ENCODE data around the gene C2orf42. TPM values are rescaled to one million over a fixed set of nuclear protein-coding genes. Genes with fewer than 3 reads are reported as not detected.
A peak's percentile ranks its signal among the peaks of the same experiment; 100 is the strongest.

Gene C2orf42
- total RNA-seq, 3 donors from 2014 or later (not counting 1 experiment from before 2014, with no cell fraction given): 22.7 to 31.5 (median 25.7) TPM

DNA sequence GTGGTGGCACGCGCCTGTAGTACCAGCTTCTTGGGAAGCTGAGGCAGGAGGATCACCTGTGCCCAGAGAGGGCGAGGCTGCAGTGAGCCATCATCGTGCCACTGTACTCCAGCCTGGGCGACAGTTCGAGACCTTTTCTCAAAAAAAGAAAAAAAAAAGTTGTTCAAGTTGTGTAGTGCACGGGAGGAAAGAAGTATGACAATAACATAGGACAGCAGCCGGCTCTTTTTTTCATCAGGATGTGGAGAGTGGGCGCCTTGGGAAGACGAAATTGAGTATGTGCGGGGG is 67.0 kb downstream of the C2orf42 start:
- WGBS (ENCODE audit: insufficient coverage): 17% methylated on average over 11 of the region's 11 CpGs
- H3K4me3 ChIP-seq (ENCODE audit: low read length): peak overlapping the region; percentile 62
- H3K27me3 ChIP-seq (ENCODE audit: control insufficient read depth, insufficient read depth, low read length): no peaks in the 10 kb centered on the region
- no peaks in the 10 kb centered on the region for H3K9me3 ChIP-seq (ENCODE audit: control insufficient read depth, insufficient read depth, low read length)
- H3K27me3 Mint-ChIP-seq (ENCODE audit: low read depth in 2 of 2): no peaks in the 10 kb centered on the region
- no peak for DNase-seq
- H3K9me3 Mint-ChIP-seq: no peaks in the 10 kb centered on the region
- no peaks in the 10 kb centered on the region for H3K36me3 ChIP-seq (ENCODE audit: control insufficient read depth, insufficient read depth, low read length)
- ATAC-seq: no peak
- H3K36me3 Mint-ChIP-seq: no peaks in the 10 kb centered on the region
- peaks cover 71 to 82% of the 10 kb centered on the region in 2 donors for H3K4me1 Mint-ChIP-seq
- peaks cover 63% of the 10 kb centered on the region for H3K4me1 ChIP-seq (ENCODE audit: control insufficient read depth, insufficient read depth, low read length)
- peak overlapping the region; percentile 96 to 98 for H3K27ac Mint-ChIP-seq
- TF ChIP-seq, protein P1, sequence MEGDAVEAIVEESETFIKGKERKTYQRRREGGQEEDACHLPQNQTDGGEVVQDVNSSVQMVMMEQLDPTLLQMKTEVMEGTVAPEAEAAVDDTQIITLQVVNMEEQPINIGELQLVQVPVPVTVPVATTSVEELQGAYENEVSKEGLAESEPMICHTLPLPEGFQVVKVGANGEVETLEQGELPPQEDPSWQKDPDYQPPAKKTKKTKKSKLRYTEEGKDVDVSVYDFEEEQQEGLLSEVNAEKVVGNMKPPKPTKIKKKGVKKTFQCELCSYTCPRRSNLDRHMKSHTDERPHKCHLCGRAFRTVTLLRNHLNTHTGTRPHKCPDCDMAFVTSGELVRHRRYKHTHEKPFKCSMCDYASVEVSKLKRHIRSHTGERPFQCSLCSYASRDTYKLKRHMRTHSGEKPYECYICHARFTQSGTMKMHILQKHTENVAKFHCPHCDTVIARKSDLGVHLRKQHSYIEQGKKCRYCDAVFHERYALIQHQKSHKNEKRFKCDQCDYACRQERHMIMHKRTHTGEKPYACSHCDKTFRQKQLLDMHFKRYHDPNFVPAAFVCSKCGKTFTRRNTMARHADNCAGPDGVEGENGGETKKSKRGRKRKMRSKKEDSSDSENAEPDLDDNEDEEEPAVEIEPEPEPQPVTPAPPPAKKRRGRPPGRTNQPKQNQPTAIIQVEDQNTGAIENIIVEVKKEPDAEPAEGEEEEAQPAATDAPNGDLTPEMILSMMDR (IDR thresholded peaks at IDR 0.05): no peak
- intact Hi-C loops (cut with micrococcal nuclease): loop anchor here (1.0 kb wide), 2 partner anchors 9 to 18 kb away; no protein-coding TSS in a partner anchor
- H3K27ac ChIP-seq (ENCODE audit: low read length): peak overlapping the region; percentile 100
- H3K4me3 Mint-ChIP-seq: peak overlapping the region; percentile 94

DNA sequence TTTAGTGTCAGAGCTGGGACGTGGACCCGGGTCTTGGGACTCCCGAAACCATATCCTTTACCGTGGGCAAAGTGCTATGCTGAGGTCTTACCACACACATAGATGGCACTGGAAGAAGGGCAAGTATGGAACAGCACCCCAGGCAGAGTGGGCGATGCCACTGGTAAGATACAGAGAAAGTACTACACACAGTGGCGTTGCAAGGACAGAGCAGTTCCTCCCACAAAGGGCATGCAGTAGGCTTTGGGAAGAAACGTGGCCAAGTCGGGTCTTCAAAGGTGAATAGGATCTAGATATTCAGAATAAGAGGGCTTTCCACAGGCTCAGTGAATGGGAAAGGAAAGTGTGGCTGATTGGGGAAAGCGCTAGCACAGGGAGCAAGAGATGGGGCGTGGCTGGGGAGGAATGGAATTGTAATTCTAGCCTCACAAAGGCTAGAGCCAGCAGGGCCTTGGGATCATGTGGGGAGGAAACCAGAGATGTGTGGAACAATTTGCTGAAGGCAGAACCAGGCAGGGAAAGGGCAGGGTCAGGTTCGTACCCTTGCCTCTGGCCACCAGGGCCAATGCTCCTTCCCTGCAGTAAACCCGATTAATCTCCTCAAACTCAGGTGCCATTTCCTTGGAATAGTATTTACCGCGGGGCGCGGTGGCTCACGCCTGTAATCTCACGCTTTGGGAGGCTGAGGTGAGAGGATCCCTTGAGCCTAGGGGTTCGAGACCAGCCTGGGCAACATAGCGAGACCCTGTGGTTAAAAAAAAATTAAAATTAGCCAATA is 67.6 kb downstream of the C2orf42 start:
- intact Hi-C loops (cut with micrococcal nuclease): no loop called here
- H3K27ac ChIP-seq (ENCODE audit: low read length): peak overlapping the region; percentile 100
- 62% methylated on average over 20 of the region's 20 CpGs for WGBS (ENCODE audit: insufficient coverage)
- no peaks in the 10 kb centered on the region for H3K36me3 ChIP-seq (ENCODE audit: control insufficient read depth, insufficient read depth, low read length)
- H3K9me3 ChIP-seq (ENCODE audit: control insufficient read depth, insufficient read depth, low read length): no peaks in the 10 kb centered on the region
- TF ChIP-seq, protein P1 (IDR thresholded peaks at IDR 0.05): no peak
- Mint-ChIP-seq H3K27me3 (ENCODE audit: low read depth in 2 of 2) (no peaks in the 10 kb centered on the region), H3K27ac (peak overlapping the region; percentile 96 to 98), H3K4me1 (peaks cover 72 to 84% of the 10 kb centered on the region in 2 donors), H3K4me3 (peak overlapping the region; percentile 94), H3K9me3 (no peaks in the 10 kb centered on the region), H3K36me3 (no peaks in the 10 kb centered on the region)
- H3K27me3 ChIP-seq (ENCODE audit: control insufficient read depth, insufficient read depth, low read length): no peaks in the 10 kb centered on the region
- ATAC-seq (no peak), DNase-seq (peak in 1 of 2 donors; percentile 53)
- peaks cover 61% of the 10 kb centered on the region for H3K4me1 ChIP-seq (ENCODE audit: control insufficient read depth, insufficient read depth, low read length)
- peak overlapping the region; percentile 62 for H3K4me3 ChIP-seq (ENCODE audit: low read length)

DNA sequence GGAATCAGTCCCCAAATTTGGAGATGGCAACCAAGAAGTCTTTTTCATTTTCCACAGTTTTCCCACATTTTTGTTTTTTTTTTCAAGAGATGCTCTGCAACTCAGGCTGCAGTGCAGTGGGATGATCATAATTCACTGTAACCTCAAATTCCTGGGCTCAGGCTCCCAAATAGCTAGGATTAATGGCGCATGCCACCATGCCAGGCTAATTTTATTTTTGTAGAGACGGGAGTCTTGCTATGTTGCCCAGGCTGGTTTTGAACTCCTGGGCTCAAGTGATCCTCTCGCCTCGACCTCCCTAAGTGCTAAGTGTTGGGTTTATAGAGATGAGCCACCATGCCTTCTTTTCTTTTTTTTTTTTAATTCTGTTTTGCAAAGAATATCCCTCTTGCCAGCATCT is 68.3 kb downstream of the C2orf42 start:
- Histone ChIP-seq H3K4me3 (ENCODE audit: low read length) (no peak overlapping the region), H3K36me3 (ENCODE audit: control insufficient read depth, insufficient read depth, low read length) (no peaks in the 10 kb centered on the region), H3K27ac (ENCODE audit: low read length) (peak overlapping the region; percentile 4), H3K4me1 (ENCODE audit: control insufficient read depth, insufficient read depth, low read length) (peaks cover 59% of the 10 kb centered on the region), H3K9me3 (ENCODE audit: control insufficient read depth, insufficient read depth, low read length) (no peaks in the 10 kb centered on the region), H3K27me3 (ENCODE audit: control insufficient read depth, insufficient read depth, low read length) (no peaks in the 10 kb centered on the region)
- Mint-ChIP-seq H3K36me3 (no peaks in the 10 kb centered on the region), H3K4me3 (peak overlapping the region; percentile 94), H3K4me1 (peaks cover 68 to 76% of the 10 kb centered on the region in 2 donors), H3K27me3 (ENCODE audit: low read depth in 2 of 2) (no peaks in the 10 kb centered on the region), H3K9me3 (no peaks in the 10 kb centered on the region), H3K27ac (peak overlapping the region; percentile 96 to 98)
- no peak for DNase-seq
- 98% methylated on average over 3 of the region's 4 CpGs for WGBS (ENCODE audit: insufficient coverage)
- intact Hi-C loops (cut with micrococcal nuclease): no loop called here
- no peak for ATAC-seq
- TF ChIP-seq, protein P1 (IDR thresholded peaks at IDR 0.05): no peak
